OCI-LY1 (cell line): Measurements from ENCODE around the gene CDH23.

ENCODE experiments used
- H2AFZ ChIP-seq: fragments of 200-600 bp; sonication (generic), shearing (Covaris generic); 2 replicates; pipeline ENCODE4 v1.6.0; 2014; ENCODE audit warnings: antibody characterized with exemption, mild to moderate bottlenecking, low read length
- H3F3A ChIP-seq: fragments of 200-600 bp; sonication (generic), shearing (Covaris generic); 2 replicates; pipeline ENCODE4 v1.6.0; 2014; ENCODE audit warnings: mild to moderate bottlenecking, antibody characterized with exemption, low read length, moderate library complexity; ENCODE audit not compliant: insufficient read depth
- H3K27ac ChIP-seq: fragments of 200-600 bp; sonication (generic); 2 replicates; pipeline ENCODE4 v1.5.1; 2014; ENCODE audit warnings: low read length, mixed run types, mild to moderate bottlenecking, low read depth; ENCODE audit not compliant: poor library complexity, severe bottlenecking
- H3K27me3 ChIP-seq: fragments of 200-600 bp; sonication (generic); 2 replicates; pipeline ENCODE4 v1.6.0; 2014; ENCODE audit warnings: antibody characterized with exemption, mild to moderate bottlenecking, low read length, moderate library complexity; ENCODE audit not compliant: insufficient read depth
- H3K36me3 ChIP-seq: fragments of 200-600 bp; sonication (generic); 2 replicates; pipeline ENCODE4 v1.6.1; 2014; ENCODE audit warnings: mild to moderate bottlenecking, antibody characterized with exemption, low read length, moderate library complexity, mixed read lengths; ENCODE audit not compliant: insufficient read depth
- H3K4me1 ChIP-seq: fragments of 200-600 bp; sonication (generic); 2 replicates; pipeline ENCODE4 v1.5.1; 2014; ENCODE audit warnings: mild to moderate bottlenecking, low read length, moderate library complexity; ENCODE audit not compliant: insufficient read depth, severe bottlenecking
- H3K4me2 ChIP-seq: fragments of 200-600 bp; sonication (generic), shearing (Covaris generic); 2 replicates; pipeline ENCODE4 v1.6.1; 2014; ENCODE audit warnings: low read length
- H3K4me3 ChIP-seq: fragments of 200-600 bp; sonication (generic); 2 replicates; pipeline ENCODE4 v1.5.1; 2014; ENCODE audit warnings: low read length, low read depth, mild to moderate bottlenecking, mixed read lengths; ENCODE audit not compliant: poor library complexity, severe bottlenecking
- H3K79me2 ChIP-seq: fragments of 200-600 bp; shearing (Covaris generic); 2 replicates; pipeline ENCODE4 v1.6.1; 2016; ENCODE audit warnings: mixed run types, low read length, mixed read lengths; ENCODE audit not compliant: insufficient read depth
- H3K9ac ChIP-seq: fragments of 200-600 bp; sonication (generic), shearing (Covaris generic); 2 replicates; pipeline ENCODE4 v1.6.1; 2014; ENCODE audit warnings: mild to moderate bottlenecking, low read length, mixed read lengths
- H3K9me2 ChIP-seq: fragments of 200-600 bp; sonication (generic), shearing (Covaris generic); 2 replicates; pipeline ENCODE4 v1.6.1; 2014; ENCODE audit warnings: low read depth, mild to moderate bottlenecking, low read length, mixed read lengths
- H3K9me3 ChIP-seq: fragments of 200-600 bp; shearing (Covaris generic); 2 replicates; pipeline ENCODE4 v1.6.1; 2014; ENCODE audit warnings: low read length, mixed read lengths
- H4K20me1 ChIP-seq: fragments of 200-600 bp; sonication (generic), shearing (Covaris generic); 2 replicates; pipeline ENCODE4 v1.6.0; 2016; ENCODE audit warnings: mild to moderate bottlenecking, low read length; ENCODE audit not compliant: insufficient read depth
- EZH2 ChIP-seq: fragments of 200-600 bp; sonication (generic), shearing (Covaris generic); IDR thresholded peaks from 2 replicates; pipeline ENCODE4 v1.8.0; 2017; ENCODE audit warnings: borderline replicate concordance, mixed run types, mild to moderate bottlenecking, antibody characterized with exemption, low read length, moderate library complexity, mixed read lengths
- TF ChIP-seq, protein P1 (sequence below): fragments of 200-600 bp; sonication (generic), shearing (Covaris generic); IDR thresholded peaks from 2 replicates; pipeline ENCODE4 v1.5.1; 2017; ENCODE audit warnings: mild to moderate bottlenecking, antibody characterized with exemption, low read length, moderate library complexity, mixed read lengths

CDH23 gene

DNA sequence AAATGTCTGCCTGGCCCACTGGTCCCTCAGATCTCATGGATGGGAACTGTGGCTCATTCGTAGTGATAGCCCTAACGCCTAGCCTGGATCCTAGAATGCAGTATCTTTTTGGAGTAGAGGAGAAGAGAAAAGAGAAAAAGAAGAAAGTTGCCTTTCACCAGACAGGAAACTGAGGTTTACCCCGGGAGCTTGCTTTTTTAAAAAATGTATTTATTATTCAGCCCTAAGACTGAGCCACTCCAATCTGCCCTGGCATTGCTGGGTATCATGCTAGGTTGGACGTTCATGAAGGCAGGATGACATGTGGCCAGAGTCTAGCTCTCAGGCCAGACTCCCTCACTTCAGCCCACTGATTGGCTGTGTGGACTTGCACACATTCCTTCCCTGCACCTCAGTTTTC lies 344.3 kb downstream of the CDH23 start:
- H3K27me3 ChIP-seq, result peaks cover 3% of the 10 kb centered on the region; the same call in 1 of the 2 replicates
- no peak overlapping the region for H3K9ac ChIP-seq
- H3K4me1 ChIP-seq, result peaks cover 5% of the 10 kb centered on the region
- H3K79me2 ChIP-seq, result no peaks in the 10 kb centered on the region
- TF ChIP-seq EZH2, result no peak
- TF ChIP-seq, protein P1, sequence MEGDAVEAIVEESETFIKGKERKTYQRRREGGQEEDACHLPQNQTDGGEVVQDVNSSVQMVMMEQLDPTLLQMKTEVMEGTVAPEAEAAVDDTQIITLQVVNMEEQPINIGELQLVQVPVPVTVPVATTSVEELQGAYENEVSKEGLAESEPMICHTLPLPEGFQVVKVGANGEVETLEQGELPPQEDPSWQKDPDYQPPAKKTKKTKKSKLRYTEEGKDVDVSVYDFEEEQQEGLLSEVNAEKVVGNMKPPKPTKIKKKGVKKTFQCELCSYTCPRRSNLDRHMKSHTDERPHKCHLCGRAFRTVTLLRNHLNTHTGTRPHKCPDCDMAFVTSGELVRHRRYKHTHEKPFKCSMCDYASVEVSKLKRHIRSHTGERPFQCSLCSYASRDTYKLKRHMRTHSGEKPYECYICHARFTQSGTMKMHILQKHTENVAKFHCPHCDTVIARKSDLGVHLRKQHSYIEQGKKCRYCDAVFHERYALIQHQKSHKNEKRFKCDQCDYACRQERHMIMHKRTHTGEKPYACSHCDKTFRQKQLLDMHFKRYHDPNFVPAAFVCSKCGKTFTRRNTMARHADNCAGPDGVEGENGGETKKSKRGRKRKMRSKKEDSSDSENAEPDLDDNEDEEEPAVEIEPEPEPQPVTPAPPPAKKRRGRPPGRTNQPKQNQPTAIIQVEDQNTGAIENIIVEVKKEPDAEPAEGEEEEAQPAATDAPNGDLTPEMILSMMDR, result no peak
- H4K20me1 ChIP-seq, result no peaks in the 10 kb centered on the region
- H3K4me2 ChIP-seq, result no peak overlapping the region
- H2AFZ ChIP-seq, result no peak overlapping the region
- no peaks in the 10 kb centered on the region for H3K9me3 ChIP-seq
- H3K36me3 ChIP-seq, result no peaks in the 10 kb centered on the region
- no peaks in the 10 kb centered on the region for H3F3A ChIP-seq
- H3K9me2 ChIP-seq, result no peaks in the 10 kb centered on the region
- H3K4me3 ChIP-seq, result no peak overlapping the region
- no peak overlapping the region for H3K27ac ChIP-seq

DNA sequence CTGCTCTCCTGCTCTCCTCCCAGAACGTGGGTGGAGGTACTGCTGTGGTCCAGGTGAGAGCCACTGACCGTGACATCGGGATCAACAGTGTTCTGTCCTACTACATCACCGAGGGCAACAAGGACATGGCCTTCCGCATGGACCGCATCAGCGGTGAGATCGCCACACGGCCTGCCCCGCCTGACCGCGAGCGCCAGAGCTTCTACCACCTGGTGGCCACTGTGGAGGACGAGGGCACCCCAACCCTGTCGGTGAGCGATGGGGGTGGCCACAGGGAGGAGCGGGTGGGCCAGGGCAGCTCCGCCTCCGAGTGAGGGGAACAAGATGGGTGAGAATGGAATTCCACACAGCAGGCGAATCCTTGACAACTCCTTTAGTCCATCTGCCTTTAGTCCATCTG lies 345.0 kb downstream of the CDH23 start:
- H3K9ac ChIP-seq, result no peak overlapping the region
- H3K4me1 ChIP-seq, result no peaks in the 10 kb centered on the region
- H3K4me3 ChIP-seq, result no peak overlapping the region
- peaks cover 3% of the 10 kb centered on the region; the same call in 1 of the 2 replicates for H3K27me3 ChIP-seq
- no peaks in the 10 kb centered on the region for H4K20me1 ChIP-seq
- H3K36me3 ChIP-seq, result no peaks in the 10 kb centered on the region
- H3K79me2 ChIP-seq, result no peaks in the 10 kb centered on the region
- H3K9me3 ChIP-seq, result no peaks in the 10 kb centered on the region
- H3F3A ChIP-seq, result no peaks in the 10 kb centered on the region
- no peak for TF ChIP-seq EZH2
- TF ChIP-seq, protein P1, result no peak
- H2AFZ ChIP-seq, result no peak overlapping the region
- no peak overlapping the region for H3K27ac ChIP-seq
- no peaks in the 10 kb centered on the region for H3K9me2 ChIP-seq
- H3K4me2 ChIP-seq, result no peak overlapping the region

DNA sequence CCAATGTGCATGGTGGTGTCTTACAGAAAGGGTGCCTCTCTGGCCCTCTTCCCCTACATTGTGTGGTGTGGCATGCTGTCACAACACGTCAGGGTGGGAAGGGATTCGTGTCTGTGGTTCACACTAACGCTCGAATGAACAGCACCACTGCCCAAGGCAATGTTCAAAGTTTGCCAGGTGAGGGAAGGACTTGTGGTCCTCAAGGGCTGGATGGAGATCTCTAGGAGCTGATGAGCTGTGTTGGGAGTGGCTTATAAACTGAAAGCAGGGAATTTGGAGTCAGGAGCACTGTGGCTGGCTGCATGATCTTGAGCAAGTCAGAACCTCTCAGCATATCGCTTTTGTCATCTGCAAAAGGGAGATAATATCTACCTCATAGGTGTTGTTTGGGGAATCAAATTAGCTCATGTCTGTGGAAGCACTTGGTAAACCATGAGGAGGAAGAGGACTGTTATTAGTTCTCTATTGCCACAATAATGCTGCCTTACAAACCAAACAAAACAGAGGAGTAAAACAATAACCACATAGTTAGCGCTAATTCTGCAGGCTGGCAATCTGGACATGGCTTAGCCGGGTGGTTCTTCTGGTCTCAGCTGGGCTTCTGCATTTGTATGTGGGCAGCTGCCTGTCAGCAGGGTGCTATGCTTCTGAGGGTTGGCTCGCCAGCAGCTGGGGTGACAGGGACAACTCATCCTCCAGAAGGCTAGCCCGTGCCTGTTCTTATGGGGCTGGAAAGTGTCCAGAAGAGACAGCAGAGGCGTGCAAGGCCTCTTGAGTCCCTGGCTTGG lies 345.8 kb downstream of the CDH23 start:
- Histone ChIP-seq H3K27me3 (peaks cover 3% of the 10 kb centered on the region; the same call in 1 of the 2 replicates), H3K27ac (no peak overlapping the region), H3K9me2 (no peaks in the 10 kb centered on the region), H3K79me2 (no peaks in the 10 kb centered on the region), H3K4me2 (no peak overlapping the region), H3K4me1 (no peaks in the 10 kb centered on the region), H3K9ac (no peak overlapping the region), H3K9me3 (no peaks in the 10 kb centered on the region), H3F3A (no peaks in the 10 kb centered on the region), H2AFZ (no peak overlapping the region), H3K4me3 (no peak overlapping the region), H4K20me1 (no peaks in the 10 kb centered on the region), H3K36me3 (no peaks in the 10 kb centered on the region)
- no peak for TF ChIP-seq EZH2
- TF ChIP-seq, protein P1, result no peak
